A549 (cell line): Measurements from ENCODE around the gene IPO8.
"Not testable (repeated sequence)": the region's sequence is repeated elsewhere in the genome, so short reads cannot be mapped to it uniquely, and the experiment has no call there.

Experiments used
- JUN ChIP-seq, 2 experiments: fragments of >200 bp; sonication (Bioruptor Twin); formaldehyde crosslinking; IDR thresholded peaks; 2 replicates in 1 of 2; 3 replicates in 1 of 2; pipeline ENCODE4 v1.6.1; 2016 to 2017
- MYC ChIP-seq: IDR thresholded peaks from 2 replicates; pipeline ENCODE4 v1.6.1; 2012; ENCODE audit warnings: mild to moderate bottlenecking, inconsistent platforms, low read length, improper control_type of control experiment, borderline replicate concordance
- POLR2A ChIP-seq: IDR thresholded peaks from 2 replicates; pipeline ENCODE4 v1.6.1; 2012; ENCODE audit warnings: mild to moderate bottlenecking, low read length
- RFX5 ChIP-seq: fragments of 450-650 bp; IDR thresholded peaks from 2 replicates; pipeline ENCODE4 v1.7.1; 2014; ENCODE audit warnings: antibody characterized with exemption, mild to moderate bottlenecking, moderate library complexity
- ZC3H11A ChIP-seq: fragments of 450-650 bp; IDR thresholded peaks from 2 replicates; pipeline ENCODE4 v1.6.1; 2014; ENCODE audit warnings: antibody characterized with exemption, mild to moderate bottlenecking
- TF ChIP-seq, protein P1 (sequence below): fragments of >200 bp; sonication (Bioruptor Twin); formaldehyde crosslinking; IDR thresholded peaks from 3 replicates; pipeline ENCODE4 v1.6.1; 2016
- TF ChIP-seq, protein P2 (sequence below): fragments of 200-600 bp; sonication (generic); IDR thresholded peaks from 2 replicates; pipeline ENCODE4 v1.6.1; 2016; ENCODE audit warnings: antibody characterized with exemption, mild to moderate bottlenecking, moderate library complexity
- TF ChIP-seq, protein P3 (sequence below): IDR thresholded peaks from 2 replicates; pipeline ENCODE4 v1.6.1; 2012

DNA sequence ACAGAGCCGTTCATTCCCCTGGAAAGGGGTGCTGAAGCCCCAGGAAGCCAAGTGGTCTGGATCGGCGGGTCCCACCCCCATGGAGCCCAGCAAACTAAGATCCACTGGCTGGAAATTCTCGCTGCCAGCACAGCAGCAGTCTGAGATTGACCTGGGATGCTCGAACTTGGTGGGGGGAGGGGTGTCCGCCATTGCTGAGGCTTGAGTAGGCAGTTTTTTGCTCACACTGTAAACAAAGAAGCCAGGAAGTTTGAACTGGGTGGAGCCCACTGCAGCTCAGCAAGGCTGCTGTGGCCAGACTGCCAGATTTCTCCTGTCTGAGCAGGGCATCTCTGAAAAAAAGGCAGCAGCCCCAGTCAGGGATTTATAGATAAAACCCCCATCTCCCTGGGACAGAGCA lies 91.4 kb downstream of the IPO8 start:
- TF ChIP-seq, protein P1, sequence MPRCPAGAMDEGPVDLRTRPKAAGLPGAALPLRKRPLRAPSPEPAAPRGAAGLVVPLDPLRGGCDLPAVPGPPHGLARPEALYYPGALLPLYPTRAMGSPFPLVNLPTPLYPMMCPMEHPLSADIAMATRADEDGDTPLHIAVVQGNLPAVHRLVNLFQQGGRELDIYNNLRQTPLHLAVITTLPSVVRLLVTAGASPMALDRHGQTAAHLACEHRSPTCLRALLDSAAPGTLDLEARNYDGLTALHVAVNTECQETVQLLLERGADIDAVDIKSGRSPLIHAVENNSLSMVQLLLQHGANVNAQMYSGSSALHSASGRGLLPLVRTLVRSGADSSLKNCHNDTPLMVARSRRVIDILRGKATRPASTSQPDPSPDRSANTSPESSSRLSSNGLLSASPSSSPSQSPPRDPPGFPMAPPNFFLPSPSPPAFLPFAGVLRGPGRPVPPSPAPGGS, result not testable (repeated sequence)
- not testable (repeated sequence) for TF ChIP-seq MYC; ZC3H11A; JUN (IDR thresholded peaks at IDR 0.05); RFX5; POLR2A
- TF ChIP-seq, protein P2, sequence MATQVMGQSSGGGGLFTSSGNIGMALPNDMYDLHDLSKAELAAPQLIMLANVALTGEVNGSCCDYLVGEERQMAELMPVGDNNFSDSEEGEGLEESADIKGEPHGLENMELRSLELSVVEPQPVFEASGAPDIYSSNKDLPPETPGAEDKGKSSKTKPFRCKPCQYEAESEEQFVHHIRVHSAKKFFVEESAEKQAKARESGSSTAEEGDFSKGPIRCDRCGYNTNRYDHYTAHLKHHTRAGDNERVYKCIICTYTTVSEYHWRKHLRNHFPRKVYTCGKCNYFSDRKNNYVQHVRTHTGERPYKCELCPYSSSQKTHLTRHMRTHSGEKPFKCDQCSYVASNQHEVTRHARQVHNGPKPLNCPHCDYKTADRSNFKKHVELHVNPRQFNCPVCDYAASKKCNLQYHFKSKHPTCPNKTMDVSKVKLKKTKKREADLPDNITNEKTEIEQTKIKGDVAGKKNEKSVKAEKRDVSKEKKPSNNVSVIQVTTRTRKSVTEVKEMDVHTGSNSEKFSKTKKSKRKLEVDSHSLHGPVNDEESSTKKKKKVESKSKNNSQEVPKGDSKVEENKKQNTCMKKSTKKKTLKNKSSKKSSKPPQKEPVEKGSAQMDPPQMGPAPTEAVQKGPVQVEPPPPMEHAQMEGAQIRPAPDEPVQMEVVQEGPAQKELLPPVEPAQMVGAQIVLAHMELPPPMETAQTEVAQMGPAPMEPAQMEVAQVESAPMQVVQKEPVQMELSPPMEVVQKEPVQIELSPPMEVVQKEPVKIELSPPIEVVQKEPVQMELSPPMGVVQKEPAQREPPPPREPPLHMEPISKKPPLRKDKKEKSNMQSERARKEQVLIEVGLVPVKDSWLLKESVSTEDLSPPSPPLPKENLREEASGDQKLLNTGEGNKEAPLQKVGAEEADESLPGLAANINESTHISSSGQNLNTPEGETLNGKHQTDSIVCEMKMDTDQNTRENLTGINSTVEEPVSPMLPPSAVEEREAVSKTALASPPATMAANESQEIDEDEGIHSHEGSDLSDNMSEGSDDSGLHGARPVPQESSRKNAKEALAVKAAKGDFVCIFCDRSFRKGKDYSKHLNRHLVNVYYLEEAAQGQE, result not testable (repeated sequence)
- TF ChIP-seq, protein P3, sequence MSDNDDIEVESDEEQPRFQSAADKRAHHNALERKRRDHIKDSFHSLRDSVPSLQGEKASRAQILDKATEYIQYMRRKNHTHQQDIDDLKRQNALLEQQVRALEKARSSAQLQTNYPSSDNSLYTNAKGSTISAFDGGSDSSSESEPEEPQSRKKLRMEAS, result not testable (repeated sequence)
